ENCODE measurements around the gene KPNA3.

GRCh38 chr13:49782784-49783183 lies 9.7 kb downstream of the KPNA3 start:
- TF ChIP-seq EZH2phosphoT487 (IDR thresholded peaks at IDR 0.05; ENCODE audit: insufficient read depth, low read depth) (no peak), EZH2 (IDR thresholded peaks at IDR 0.05; ENCODE audit: insufficient read depth, poor library complexity, severe bottlenecking) (no peak)

All from GM23248 (cell line).